HG02884 (cell line): ENCODE results near the gene FAHD2A.
"Not testable (repeated sequence)": the region's sequence is repeated elsewhere in the genome, so short reads cannot be mapped to it uniquely, and the experiment has no call there.

Experiments
- ATAC-seq: cut with Tn5 transposase; IDR thresholded peaks from one replicate; pipeline ENCODE4 v1.9.1; 2021; ENCODE audit warnings: mild to moderate bottlenecking, moderate library complexity; ENCODE audit not compliant: unreplicated experiment

FAHD2A gene, protein sequence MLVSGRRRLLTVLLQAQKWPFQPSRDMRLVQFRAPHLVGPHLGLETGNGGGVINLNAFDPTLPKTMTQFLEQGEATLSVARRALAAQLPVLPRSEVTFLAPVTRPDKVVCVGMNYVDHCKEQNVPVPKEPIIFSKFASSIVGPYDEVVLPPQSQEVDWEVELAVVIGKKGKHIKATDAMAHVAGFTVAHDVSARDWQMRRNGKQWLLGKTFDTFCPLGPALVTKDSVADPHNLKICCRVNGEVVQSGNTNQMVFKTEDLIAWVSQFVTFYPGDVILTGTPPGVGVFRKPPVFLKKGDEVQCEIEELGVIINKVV

DNA sequence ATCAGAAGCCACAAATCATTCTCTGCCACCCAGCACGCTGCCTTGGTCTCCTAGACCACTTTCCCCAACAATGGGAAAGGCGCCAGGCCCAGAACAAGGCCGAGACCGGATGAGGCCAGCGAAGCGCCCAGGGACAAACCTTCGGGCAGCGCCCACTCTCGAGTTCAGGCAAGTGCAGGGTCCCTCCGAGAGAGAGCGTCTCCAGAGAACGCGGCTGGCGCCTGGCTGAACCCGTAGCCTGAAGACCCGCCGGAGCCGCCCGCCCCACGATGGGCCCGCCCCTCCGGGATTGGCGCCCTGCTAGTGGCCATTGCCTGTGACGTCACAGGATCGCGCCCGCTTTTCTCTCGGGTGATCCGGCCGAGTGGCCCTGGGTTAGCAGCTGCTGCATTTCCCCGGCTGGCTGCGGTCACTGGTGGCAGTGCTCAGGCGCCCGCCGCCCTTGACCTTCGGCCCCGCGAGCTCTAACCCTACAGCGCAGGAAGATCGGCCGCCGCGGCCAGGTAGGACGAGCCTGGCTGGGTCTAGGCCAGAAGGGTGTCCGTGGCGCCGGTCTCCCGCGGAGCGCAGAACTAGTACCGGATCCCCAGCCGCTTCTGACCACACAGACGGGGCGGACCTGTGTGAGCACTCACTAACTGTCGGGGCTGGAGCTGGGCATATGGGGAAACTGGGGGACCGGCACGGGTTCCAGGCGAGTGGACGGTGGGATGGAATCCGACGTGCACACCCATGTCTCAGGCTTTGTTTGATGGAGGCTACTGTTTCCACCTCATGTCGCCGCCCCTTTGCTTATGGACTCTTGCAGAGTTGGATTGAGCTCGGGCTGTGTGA, at the start of gene FAHD2A:
FAHD2A (plus strand) TSS at position 339 of the 834 bp plus-strand sequence. CDS start 2,851 bp downstream, outside the sequence.
- ATAC-seq: peak; percentile 89

DNA sequence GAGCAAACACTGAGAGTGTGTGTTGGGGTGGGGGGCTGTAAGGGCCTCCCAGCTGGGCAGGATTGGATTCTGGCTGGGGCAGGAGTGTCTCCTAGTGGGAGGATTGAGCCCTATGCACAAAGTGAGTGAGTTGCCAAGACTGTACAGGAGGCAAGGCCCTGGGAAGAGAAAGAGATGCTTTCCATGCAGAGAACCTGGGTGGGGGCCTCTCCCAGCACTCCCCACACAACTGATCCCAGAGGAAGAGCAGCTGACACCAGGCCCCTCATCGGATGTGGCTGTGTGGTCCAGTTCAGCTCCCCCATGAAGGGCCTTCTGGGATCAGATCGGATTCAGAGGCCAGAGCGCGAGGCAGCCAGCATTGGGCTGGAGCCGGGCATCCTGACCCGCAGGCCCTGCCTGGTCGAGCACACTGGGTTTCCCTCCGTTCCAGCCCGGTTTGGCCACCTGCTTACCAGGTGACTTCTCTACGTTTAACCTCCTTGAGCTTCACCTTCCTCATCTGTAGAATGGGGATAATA, 49.4 kb upstream of the FAHD2A start:
- ATAC-seq: no peak

DNA sequence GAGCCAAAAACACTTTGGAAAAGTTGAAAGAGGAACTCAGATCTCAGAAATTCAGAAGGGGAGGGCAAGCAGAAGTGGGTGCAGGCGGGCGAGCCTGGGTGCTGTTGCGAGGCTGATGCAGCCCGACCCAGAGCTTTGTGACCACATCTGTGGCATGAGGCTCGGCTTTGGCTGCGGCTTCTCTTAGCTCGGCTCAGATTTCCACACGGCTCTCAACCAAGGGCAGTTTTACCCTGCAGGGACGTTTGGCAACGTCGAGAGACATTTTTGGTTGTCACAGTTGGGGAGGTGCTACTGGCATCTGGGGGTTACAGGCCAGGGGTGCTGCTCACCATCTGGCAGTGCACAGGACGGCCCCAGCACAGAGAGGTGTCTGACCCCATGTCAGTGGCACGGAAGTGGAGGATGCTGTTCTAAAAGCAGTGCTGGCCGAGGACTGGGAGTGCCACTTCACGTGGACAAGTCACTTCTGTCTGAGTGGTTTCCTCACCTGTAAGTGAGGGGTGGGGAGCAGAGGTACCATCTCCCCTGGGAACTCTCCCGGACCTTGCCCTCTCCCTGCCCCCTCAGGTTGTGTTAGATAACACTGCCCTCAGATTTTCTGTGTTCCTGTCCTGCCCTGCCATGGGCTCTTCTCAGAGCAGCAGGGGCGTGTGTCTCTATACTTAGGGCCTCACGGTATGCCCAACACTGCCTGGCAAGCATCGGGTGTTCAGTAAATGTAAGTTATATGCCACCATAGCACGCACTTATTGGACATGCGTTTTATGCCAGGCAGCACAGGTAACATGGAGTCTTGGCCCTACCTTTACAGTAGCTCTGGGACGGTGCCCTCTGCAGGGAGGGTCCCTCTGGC, 48.7 kb upstream of the FAHD2A start:
- no peak for ATAC-seq

DNA sequence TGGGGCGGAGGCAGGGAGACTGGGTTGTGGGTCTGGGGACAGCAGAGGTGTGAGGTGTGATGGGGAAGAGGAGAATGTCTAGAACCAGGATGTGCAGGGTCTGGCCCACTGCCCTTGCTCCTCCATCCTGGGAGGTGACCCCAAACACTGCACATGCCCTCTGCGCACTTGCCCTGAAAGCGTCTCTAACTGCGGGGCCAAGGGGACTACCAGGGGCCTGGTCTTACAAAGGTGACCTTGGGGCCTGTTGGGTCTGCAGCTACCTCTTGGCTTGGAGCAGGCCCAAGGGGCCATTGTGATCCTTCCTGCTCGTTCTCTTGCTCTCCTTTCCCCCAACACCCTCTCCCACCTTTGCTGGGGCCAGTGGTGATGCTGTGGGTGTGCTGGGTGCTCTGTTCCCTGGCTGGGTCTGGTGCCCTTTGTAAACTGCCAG, 48.0 kb upstream of the FAHD2A start:
- ATAC-seq: no peak

DNA sequence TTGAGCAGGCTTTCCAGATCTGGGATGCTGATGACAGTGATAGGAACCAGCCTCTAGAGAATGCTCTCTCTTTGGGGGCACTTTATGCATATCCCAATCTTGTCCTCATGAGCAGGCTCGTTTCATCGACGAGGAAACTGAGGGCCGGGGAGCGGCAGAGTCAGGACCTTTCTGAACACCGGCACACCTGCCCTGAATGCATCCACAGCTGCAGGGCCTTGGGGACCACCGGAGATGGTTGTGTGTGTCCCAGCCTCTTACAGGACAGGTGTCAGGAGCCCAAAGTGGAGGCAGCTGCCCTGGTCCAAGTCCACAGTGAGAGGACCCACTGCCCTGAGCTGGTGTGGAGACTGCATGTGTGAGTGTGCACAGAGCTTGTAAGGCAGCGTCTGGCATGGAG, 47.6 kb upstream of the FAHD2A start:
- ATAC-seq: no peak

DNA sequence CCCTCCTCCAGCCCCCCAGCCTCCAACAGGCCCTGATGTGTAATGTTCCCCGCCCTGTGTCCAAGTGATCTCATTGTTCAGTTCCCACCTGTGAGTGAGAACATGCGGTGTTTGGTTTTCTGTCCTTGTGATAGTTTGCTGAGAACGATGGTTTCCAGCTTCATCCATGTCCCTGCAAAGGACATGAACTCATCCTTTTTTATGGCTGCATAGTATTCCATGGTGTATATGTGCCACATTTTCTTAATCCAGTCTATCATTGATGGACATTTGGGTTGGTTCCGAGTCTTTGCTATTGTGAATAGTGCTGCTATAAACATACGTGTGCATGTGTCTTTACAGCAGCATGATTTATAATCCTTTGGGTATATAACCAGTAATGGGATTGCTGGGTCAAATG, 47.0 kb upstream of the FAHD2A start:
- ATAC-seq: not testable (repeated sequence)

DNA sequence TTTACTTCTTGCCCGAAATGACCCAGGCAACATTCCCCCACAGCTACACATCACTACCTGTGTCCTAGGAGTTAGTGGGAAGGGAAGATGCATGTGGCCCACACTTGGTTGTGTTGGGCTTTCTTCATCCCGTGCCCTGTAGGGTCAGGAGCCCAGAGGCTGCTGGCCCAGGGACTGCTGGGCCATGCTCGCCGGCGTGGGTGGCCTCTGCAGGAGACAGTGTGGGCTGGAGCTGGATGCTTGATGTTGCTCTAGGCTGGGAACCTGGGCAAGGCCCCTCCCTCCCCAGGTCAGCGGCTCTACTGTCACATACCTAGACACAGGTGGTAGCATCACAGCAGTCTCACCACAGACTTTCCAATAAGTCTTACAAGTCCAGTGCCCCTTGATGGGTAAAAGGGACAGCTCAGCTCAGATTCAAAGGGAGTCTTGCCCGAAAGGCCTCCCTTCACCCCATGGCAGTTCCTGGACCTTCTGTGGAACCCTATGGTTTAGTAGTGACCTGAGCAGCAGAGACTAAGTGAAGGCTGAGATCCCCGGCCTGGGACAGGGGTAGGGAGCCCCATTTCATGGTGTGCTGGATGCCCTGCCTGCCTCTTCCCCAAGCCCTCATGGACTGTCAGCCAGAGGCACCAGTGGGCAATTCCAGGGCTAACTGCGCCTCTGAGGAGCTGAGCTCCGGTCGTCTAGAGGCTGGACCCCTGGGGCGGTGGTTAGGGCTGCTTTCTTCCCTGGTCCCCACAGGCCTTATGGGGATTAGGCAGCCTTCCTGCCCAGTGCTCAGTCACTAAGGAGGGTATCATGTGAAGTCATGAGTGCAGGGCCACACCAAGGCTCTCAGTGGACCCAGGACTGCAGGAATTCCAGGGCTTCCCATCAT, 45.4 kb upstream of the FAHD2A start:
- no peak for ATAC-seq

DNA sequence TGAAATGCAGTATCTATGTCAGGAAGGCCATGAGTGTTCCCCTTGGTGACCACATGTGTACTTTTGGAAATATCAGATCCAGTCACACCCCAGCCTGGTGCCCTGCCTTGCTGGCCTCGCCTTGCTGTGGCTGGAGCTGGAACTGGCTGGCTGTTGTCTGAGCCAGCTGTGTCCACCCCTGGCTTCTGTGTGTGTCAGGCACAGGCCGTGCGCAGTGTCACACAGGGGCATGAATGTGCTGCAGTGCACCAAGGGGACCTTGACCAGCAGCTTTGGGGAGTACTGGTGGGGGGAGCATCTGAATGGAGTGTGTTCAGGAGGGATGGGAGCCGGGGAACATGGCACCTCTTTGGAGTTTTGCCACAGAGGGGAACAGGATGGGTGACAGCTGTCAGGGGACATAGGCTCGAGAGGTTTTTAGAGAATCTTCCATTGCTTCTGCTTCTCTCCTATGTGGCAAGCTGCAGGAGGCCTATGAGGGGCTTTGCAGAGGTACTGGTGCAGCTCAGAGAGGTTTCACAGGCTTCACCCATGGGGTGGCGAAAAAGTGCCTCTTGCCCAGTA, 44.7 kb upstream of the FAHD2A start:
- no peak for ATAC-seq

DNA sequence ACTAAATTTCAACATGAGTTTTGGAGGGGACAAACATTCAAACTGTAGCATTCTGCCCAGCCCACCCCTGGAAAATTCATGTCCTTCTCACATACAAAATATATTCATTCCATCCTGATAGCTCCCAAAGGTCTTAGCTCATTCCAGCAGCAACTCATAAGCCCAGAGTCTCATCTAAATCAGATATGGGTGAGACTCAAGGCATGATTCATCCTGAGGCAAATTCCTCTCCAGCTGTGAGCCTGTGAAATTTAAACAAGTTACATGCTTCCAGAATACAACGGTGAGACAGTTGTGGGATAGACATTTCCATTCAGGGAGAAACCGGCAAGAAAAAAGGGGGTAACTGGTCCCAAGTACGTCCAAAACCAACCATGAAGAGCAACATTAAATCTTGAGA, 43.5 kb upstream of the FAHD2A start:
- no peak for ATAC-seq

DNA sequence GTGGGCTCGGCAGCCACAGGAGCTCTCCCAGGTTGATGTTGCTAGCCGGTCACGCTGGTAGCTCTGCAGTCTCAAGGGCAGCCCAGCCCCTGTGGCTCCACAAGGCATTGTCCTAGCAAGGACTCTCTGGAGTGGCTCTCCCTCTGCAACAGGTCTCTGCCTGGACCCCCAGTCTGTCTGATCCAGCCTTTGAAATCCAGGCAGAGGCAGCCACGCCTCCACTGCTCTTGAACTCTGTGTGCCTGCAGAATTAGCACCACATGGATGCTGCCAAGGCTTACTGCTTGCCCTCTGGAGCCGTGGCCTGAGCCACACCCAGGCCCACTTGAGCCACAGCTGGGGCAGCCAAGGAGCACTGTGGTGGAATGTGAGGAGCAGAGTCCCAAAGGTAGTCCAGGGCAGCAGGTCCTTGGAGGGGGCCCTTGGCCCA, 43.0 kb upstream of the FAHD2A start:
- no peak for ATAC-seq

DNA sequence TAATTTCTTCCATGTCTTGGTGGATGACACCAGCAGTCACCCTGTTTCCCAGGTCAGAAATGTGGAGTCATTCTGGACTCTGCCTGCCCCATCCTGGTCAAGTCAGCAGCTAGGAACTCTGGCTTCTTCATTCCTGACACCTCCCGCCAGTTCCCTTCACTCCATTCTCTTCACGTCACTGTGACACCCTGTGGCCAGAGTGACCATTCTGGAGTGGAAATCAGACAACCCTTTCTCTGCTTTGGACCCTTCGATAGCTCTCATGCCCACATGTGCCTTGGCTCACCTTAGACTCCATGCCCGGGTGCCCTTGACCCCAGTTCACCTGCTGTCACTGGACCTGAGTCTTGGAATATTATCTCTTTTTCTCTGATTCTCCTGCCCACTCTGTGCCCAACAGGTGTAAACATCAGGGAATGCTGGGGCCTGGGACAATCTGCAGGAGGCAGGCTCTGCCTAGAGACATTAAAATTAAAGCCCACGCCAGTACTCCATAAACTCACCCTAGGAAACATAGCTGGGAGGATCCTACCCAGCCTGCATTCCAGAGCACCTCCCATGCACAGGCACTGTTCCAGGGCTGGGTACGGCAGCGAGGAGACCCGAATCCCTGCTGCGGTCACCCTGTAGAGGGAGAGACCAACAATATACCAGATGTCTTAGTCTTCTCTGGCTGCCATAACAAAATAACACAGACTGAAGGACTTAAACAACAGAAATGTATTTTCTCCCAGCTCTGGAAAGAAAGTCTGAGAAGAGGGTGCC, 41.1 kb upstream of the FAHD2A start:
- ATAC-seq: no peak

DNA sequence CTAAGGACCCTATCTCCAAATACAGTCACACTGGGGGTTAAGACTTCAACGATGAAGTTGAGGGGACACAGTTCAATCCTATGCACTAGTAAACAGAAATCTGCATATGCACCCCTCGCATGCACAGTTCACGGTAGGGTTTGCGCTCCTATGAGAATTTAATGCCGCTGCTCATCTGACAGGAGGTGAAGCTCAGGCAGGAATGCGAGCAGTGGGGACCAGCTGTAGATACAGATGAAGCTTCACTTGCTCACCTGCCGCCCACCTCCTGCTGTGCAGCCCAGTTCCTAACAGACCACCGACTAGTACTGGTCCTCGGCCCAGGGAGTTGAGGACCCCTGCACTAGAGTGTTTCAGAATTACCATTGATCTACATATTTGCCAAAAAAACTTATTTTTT, 40.0 kb upstream of the FAHD2A start:
- ATAC-seq: no peak

DNA sequence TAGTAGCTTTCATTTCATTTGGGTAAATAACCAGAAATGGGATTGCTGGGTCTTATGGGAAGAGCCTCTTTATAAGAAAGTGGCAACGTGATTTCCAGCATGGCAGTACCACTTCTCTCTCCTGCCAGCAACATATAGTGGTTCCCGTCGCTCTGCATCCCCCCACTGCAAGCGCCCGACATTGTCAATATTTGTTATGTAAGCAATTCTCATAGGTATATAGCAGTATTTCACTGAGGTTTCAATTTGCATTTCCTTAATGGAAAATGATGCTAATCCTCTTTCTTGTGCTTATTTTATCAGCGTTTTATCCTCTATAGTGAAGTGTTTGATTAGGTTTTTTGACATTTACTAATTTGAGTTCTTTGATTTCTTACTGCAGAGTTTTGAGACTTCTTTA, 36.0 kb upstream of the FAHD2A start:
- no peak for ATAC-seq

DNA sequence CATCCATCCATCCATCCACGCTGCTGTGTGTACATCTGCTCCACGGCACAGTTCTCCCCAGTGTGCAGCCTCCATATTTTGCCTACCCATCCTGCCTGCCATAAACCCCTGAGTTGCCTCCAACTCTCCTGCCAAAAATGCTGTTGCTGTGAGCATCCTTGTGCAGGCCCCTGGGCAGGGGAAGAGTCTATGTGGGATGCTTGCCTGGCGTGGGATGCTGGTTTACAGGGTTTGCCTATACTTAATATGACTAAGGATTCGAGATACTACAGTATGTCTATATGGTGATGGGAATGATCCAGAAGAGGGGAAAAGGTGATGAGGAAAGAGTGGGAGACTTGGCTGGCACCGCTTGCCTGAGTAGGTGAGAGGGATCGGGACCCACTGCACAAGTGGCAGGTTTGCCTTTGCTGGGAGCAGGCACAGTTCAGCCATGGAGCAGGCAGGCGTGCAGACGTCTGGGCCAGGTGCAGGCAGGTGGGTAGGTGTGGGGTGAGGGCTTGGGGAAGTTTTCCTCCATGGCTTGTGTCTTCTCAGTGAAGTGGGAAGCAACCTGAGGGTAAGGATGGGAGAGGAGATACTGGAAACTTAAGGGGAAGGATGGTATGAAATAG, 30.2 kb upstream of the FAHD2A start:
- no peak for ATAC-seq

DNA sequence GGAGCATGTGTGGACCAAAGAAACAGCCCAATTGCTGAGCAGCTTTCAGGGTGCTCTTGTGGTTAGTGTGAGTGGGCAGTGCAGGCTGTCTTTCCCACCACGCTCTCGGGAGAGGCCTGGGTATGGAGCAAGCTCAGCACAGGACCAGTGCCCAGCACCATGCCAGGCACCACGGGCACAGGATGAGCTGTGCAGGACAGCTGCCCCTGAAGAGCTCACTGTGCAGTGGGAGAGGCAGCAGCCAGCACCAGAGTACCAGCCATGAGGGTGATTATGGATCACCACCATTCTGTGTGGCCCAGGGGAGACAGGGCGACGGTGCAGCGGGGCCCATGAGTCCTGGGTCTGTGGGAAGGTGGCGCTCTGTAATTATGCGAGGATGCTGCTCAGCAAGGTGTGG, 29.7 kb upstream of the FAHD2A start:
- ATAC-seq: no peak

DNA sequence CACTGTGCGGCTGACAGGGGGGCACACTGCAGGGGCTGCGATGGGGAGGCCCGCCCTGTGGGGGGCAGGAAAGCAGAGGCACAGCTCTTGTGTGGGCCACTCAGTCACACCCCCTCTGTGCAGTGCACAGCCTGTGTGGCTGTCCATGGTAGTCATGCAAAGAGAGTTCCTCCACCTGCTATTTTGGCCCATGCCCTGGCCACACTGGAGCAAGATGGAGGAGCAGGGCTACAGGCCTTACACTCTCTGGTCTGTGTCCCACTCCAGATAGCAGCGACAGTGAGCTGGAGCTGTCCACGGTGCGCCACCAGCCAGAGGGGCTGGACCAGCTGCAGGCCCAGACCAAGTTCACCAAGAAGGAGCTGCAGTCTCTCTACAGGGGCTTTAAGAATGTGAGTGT, 28.5 kb upstream of the FAHD2A start:
- ATAC-seq: no peak

DNA sequence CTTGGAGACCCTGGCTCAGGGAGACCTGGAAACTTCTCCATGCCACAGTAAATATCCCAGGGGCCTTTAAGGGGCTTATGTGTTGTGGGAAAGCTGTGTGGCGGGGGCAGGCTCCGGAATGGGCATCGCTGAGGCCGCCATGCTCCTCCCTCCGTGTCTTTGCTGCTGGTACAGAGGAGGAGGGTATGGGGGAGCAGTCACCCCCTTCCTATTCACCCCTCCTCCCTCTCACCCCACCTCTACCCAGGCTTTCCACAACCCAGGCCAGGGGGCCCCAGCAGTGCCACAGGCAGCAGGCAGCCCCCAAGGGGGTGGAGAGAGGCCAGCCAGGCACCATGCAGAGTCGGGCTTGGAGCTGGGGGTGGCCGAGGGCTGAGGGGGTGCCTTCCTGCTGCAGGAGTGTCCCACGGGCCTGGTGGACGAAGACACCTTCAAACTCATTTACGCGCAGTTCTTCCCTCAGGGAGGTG, 28.0 kb upstream of the FAHD2A start:
- ATAC-seq: no peak

DNA sequence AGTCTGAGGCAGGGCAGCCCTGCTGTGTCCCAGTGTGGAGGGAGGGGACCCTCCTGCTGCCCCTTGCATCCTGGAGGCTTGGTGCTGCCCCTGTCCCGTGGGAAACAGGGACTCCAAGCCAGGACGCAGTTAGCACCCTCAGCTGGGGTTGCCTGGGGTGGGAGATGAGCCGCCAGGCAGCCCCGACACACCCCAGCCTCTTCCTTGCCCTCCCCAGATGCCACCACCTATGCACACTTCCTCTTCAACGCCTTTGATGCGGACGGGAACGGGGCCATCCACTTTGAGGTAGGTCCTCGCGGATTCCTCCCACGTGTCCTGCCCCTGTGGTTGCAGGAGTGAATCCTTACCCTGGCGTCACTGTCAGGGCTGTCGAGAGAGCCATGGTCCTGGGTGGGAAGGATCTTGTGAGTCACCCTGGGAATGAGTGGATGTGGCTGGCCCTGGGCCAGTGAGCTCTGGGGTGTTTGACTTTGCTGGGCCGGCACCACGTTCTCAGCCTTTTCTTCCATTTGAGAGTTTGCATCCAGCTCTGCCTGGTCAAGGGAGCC, 27.5 kb upstream of the FAHD2A start:
- no peak for ATAC-seq
